Glutamatergic neuron (in vitro differentiated cells): Measurements from ENCODE around the gene CALM3. TPM values are rescaled to one million over a fixed set of nuclear protein-coding genes. Genes with fewer than 3 reads are reported as not detected.

Experiments used
- DNase-seq: peaks from one replicate; pipeline ENCODE4 v3.0.0; 2022
- H3K27ac Mint-ChIP-seq: one replicate; pipeline ENCODE4 v1.8.0; 2020; ENCODE audit warnings: mild to moderate bottlenecking, mixed read lengths, inconsistent platforms; ENCODE audit not compliant: unreplicated experiment
- H3K27me3 Mint-ChIP-seq: one replicate; pipeline ENCODE4 v1.8.0; 2020; ENCODE audit warnings: mild to moderate bottlenecking, moderate library complexity, mixed read lengths, inconsistent platforms; ENCODE audit not compliant: unreplicated experiment
- H3K36me3 Mint-ChIP-seq: one replicate; pipeline ENCODE4 v1.8.0; 2020; ENCODE audit warnings: mild to moderate bottlenecking, mixed read lengths, inconsistent platforms; ENCODE audit not compliant: unreplicated experiment
- H3K4me1 Mint-ChIP-seq: one replicate; pipeline ENCODE4 v1.8.0; 2020; ENCODE audit warnings: mild to moderate bottlenecking, low read depth, mixed read lengths, inconsistent platforms; ENCODE audit not compliant: unreplicated experiment
- H3K4me3 Mint-ChIP-seq: one replicate; pipeline ENCODE4 v1.8.0; 2020; ENCODE audit warnings: mild to moderate bottlenecking, mixed read lengths, inconsistent platforms; ENCODE audit not compliant: unreplicated experiment
- H3K9me3 Mint-ChIP-seq: one replicate; pipeline ENCODE4 v1.8.0; 2020; ENCODE audit warnings: mild to moderate bottlenecking, moderate library complexity, mixed read lengths, inconsistent platforms; ENCODE audit not compliant: unreplicated experiment
- CTCF ChIP-seq: fragments of 200-600 bp; sonication (generic); IDR thresholded peaks from one replicate; pipeline ENCODE4 v1.5.0; 2021; ENCODE audit not compliant: partially characterized antibody, unreplicated experiment
- total RNA-seq: library from RNA; stranded (reverse); fragmentation: NEBNext Ultra II Directional; extraction: Animal tissue kit (Norgen Biotek cat#: 25700); gene quantifications from one replicate; pipeline ENCODE4 v1.2.1, GENCODE V29; 2021; ENCODE audit not compliant: unreplicated experiment

Gene CALM3
- total RNA-seq, 1 donor from 2014 or later, result 845 TPM

- H3K27me3 Mint-ChIP-seq, result peaks cover 20% of the 10 kb centered on the region
- peaks cover 8% of the 10 kb centered on the region for H3K9me3 Mint-ChIP-seq
- no peak for DNase-seq
Observed at GRCh38 chr19:46648961-46649960, 48.1 kb downstream of the CALM3 start.

GRCh38 chr19:46650445-46650844 lies 49.3 kb downstream of the CALM3 start:
- Mint-ChIP-seq H3K27ac (no peak overlapping the region), H3K36me3 (peaks cover 28% of the 10 kb centered on the region), H3K27me3 (peaks cover 20% of the 10 kb centered on the region), H3K4me1 (peaks cover 3% of the 10 kb centered on the region), H3K4me3 (peak overlapping the region; percentile 68), H3K9me3 (peaks cover 8% of the 10 kb centered on the region)
- no peak for TF ChIP-seq CTCF
- DNase-seq, result no peak

More at GRCh38 chr19:46648961-46649960, 48.1 kb downstream of the CALM3 start:
- Mint-ChIP-seq H3K36me3 (peaks cover 29% of the 10 kb centered on the region), H3K4me1 (no peaks in the 10 kb centered on the region), H3K27ac (no peak overlapping the region), H3K4me3 (peak overlapping the region; percentile 61)
- TF ChIP-seq CTCF, result no peak

- no peak for TF ChIP-seq CTCF
- Mint-ChIP-seq H3K27ac (peak overlapping the region; percentile 31), H3K27me3 (peaks cover 8% of the 10 kb centered on the region), H3K36me3 (peaks cover 11% of the 10 kb centered on the region), H3K4me1 (peaks cover 3% of the 10 kb centered on the region), H3K9me3 (peaks cover 4% of the 10 kb centered on the region), H3K4me3 (peak overlapping the region; percentile 44)
- no peak for DNase-seq
Observed at GRCh38 chr19:46654621-46655152, 53.6 kb downstream of the CALM3 start.

- Mint-ChIP-seq H3K4me1 (peaks cover 4% of the 10 kb centered on the region), H3K27ac (no peak overlapping the region), H3K36me3 (peaks cover 4% of the 10 kb centered on the region), H3K4me3 (no peak overlapping the region), H3K27me3 (peaks cover 2% of the 10 kb centered on the region), H3K9me3 (peaks cover 2% of the 10 kb centered on the region)
- TF ChIP-seq CTCF, result no peak
- no peak for DNase-seq
Observed at GRCh38 chr19:46656541-46656940, 55.4 kb downstream of the CALM3 start.
